DOHH2 (cell line): ENCODE results near the gene KCNJ6.

Experiments used
- CTCF ChIP-seq: fragments of 200-600 bp; sonication (generic); IDR thresholded peaks from one replicate; pipeline ENCODE4 v1.5.1; 2014; ENCODE audit warnings: antibody characterized with exemption, mild to moderate bottlenecking, low read depth, low read length; ENCODE audit not compliant: poor library complexity, severe bottlenecking
- EZH2phosphoT487 ChIP-seq: fragments of 200-600 bp; sonication (generic); IDR thresholded peaks from 2 replicates; pipeline ENCODE4 v1.6.1; 2017; ENCODE audit warnings: borderline replicate concordance, mild to moderate bottlenecking, antibody characterized with exemption, low read length, moderate library complexity, mixed read lengths

GRCh38 chr21:37905291-37905690 lies 11.0 kb downstream of the KCNJ6 start:
- TF ChIP-seq CTCF: no peak
- TF ChIP-seq EZH2phosphoT487: no peak
